ENCODE results near the gene MXD1. TPM values are rescaled to one million over a fixed set of nuclear protein-coding genes. Genes with fewer than 3 reads are reported as not detected.

Gene MXD1
- total and polyA plus RNA-seq, 12 donors = 1.7 to 12.1 (median 7.1) TPM

DNA sequence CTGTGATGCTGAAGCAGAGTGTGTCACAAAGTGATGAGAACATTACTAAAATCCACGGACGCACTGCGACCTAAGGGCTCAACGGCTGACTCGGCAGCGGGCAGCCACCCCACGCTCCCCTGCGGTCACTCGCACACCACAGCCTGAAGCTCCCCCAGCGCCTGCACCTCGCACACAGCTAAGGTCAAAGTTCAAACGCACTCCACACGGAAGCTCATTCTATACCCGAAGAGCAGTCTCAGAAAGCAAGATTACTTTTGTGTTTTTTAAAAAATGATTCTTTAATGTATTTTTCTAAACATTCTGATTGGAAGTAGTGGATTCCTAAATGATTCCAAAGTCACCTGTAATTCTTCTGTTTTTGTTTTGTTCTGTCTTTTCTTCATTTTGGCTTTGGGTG is 24.8 kb downstream of the MXD1 start:
- Histone ChIP-seq H3K27ac (no peak overlapping the region), H3K9me3 (replicated peaks in 1 of 3) (no peaks in the 10 kb centered on the region), H3K36me3 (replicated peaks in 1 of 2) (peaks cover 0 to 49% of the 10 kb centered on the region in 2 donors), H3K4me3 (no peak overlapping the region), H3K4me1 (replicated peaks in 1 of 2) (peaks cover 0 to under 1% of the 10 kb centered on the region in 2 donors), H3K27me3 (no peaks in the 10 kb centered on the region)
- WGBS, 4 donors = 83 to 90% (median 85%) methylated on average over 14 of the region's 14 CpGs
- intact Hi-C loops (cut with DNase I) = loop anchor here in 1 of 2 donors (10.0 kb wide), 1 partner anchor 105 kb away; no protein-coding TSS in a partner anchor
- TF ChIP-seq CTCF (IDR thresholded peaks at IDR 0.05) (no peak), POLR2A (IDR thresholded peaks at IDR 0.05) (no peak)
- DNase-seq = no peak

DNA sequence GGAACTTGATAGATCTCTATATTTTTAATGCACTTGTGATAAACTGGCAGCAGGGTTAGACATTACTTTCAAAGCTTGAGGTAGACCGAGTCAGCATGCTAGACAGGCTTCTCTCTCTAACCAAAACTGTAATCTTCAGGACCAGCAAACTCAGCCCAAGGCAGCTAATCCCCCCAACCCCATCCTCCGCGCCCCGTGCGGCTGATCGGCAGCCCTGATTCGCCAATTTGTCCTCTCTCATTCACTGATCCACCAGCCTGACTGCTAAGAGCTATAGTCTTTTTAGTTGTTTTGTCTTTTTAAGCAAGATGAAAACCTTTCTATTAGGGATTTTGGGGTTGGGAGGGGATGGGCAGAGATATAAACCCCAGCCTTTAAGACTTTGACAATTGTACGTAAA is 25.8 kb downstream of the MXD1 start:
- H3K27ac ChIP-seq = no peak overlapping the region
- no peaks in the 10 kb centered on the region for H3K4me1 ChIP-seq (replicated peaks in 1 of 2)
- H3K27me3 ChIP-seq = no peaks in the 10 kb centered on the region
- no peak for TF ChIP-seq POLR2A (IDR thresholded peaks at IDR 0.05)
- TF ChIP-seq CTCF (IDR thresholded peaks at IDR 0.05) = no peak
- H3K36me3 ChIP-seq (replicated peaks in 1 of 2) = peaks cover 0 to 44% of the 10 kb centered on the region in 2 donors
- H3K4me3 ChIP-seq = no peak overlapping the region
- 95 to 96% (median 96%) methylated on average over 8 of the region's 8 CpGs for WGBS, 4 donors
- no peaks in the 10 kb centered on the region for H3K9me3 ChIP-seq (replicated peaks in 1 of 3)
- intact Hi-C loops (cut with DNase I) = no loop called here
- no peak for DNase-seq

DNA sequence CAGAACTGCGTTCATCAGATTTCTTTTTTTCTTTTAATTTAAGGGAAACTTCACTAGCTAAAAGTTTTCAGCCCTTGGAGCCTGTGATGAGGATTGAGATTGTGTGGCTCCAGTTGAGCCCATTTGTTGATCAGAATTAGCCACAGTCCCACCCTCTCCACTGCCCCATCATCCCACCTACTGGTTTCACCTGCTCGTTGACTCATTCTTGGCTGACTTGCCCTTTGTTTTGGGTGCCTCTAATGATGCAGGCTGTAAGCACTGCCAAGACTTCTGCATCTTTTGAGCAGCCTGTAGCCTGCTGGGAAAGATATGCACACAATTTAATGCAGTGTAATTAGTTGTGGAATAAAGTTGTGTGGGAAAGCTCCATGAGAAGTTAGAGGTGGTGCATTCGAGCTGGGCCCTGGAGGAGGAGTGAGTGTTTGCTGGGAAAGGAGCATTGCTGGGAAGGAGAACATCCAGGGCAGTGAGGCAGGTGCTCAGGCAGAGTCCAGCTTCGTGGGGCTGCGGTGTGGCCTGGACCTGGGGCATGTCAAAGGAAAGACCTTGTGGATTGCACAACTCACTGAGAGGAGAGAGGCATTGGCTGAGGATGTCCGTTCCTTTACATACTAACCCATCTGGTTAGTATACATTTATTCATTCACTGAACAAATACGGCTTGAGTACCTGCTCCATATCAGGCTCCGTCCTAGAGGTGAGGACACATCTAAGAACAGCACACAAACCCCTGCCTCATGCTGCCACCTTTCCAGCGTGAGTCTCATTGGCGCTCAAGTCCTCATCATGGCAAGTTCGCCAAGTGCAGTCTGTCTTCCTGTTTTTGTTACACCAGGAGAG is 28.3 kb downstream of the MXD1 start:
- H3K36me3 ChIP-seq (replicated peaks in 1 of 2) = peaks cover 0 to 23% of the 10 kb centered on the region in 2 donors
- DNase-seq = no peak
- no peaks in the 10 kb centered on the region for H3K4me1 ChIP-seq (replicated peaks in 1 of 2)
- no peak overlapping the region for H3K27ac ChIP-seq
- H3K9me3 ChIP-seq (replicated peaks in 1 of 3) = no peaks in the 10 kb centered on the region
- no peaks in the 10 kb centered on the region for H3K27me3 ChIP-seq
- H3K4me3 ChIP-seq = no peak overlapping the region
- intact Hi-C loops (cut with DNase I) = no loop called here
- 88 to 98% (median 92%) methylated on average over 11 of the region's 11 CpGs for WGBS, 4 donors
- no peak for TF ChIP-seq POLR2A (IDR thresholded peaks at IDR 0.05)
- TF ChIP-seq CTCF (IDR thresholded peaks at IDR 0.05) = no peak

DNA sequence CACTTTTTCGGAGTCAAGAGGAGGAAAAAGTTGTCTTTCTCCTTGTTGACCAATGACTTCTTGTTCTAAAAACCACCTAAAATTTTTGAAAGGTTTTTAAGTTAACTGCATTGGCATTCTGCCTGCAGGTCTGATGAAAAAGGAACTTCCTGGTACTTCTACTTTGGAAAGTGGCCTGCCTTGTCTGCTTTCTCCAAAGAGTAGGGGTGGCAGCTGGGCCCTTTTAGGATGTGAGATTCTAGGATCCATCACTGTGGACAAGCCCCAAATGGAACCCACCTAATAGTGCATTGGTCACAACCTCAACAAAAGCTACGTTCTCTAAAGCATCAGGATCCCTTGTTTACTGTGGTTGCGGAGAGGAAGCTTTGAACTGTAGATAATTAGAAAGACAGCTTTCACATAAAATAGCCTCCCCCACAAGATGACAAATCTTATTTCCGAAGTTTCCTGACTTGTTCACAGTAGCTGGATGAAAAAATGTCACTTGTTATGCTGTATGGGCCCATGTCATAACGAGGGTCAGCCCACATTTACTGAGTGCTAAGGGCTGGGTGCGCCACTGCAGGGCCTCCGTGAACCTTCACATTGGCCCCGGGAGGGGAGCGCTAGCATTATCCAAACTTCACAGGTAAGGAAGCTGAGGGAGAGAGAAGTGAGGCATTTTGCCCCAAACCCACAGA is 29.1 kb downstream of the MXD1 start:
- H3K9me3 ChIP-seq (replicated peaks in 1 of 3) = no peaks in the 10 kb centered on the region
- no peak for DNase-seq
- H3K27me3 ChIP-seq = no peaks in the 10 kb centered on the region
- intact Hi-C loops (cut with DNase I) = no loop called here
- H3K4me3 ChIP-seq = no peak overlapping the region
- no peaks in the 10 kb centered on the region for H3K4me1 ChIP-seq (replicated peaks in 1 of 2)
- no peak overlapping the region for H3K27ac ChIP-seq
- WGBS, 4 donors = 76 to 89% (median 83%) methylated on average over 9 of the region's 9 CpGs
- H3K36me3 ChIP-seq (replicated peaks in 1 of 2) = peaks cover 0 to 16% of the 10 kb centered on the region in 2 donors
- TF ChIP-seq CTCF (IDR thresholded peaks at IDR 0.05) = no peak
- TF ChIP-seq POLR2A (IDR thresholded peaks at IDR 0.05) = no peak
